ENCODE data around the gene MYOZ3. TPM values are rescaled to one million over a fixed set of nuclear protein-coding genes. Genes with fewer than 3 reads are reported as not detected.

The MYOZ3 gene
- total RNA-seq, 1 experiment from 2014 or later: not detected

- CTCF ChIA-PET: interaction anchor here (0.6 kb wide), 1 partner anchor 10 kb away, joined by 3 read pairs; the partner anchor contains the start of gene SYNPO
- Histone ChIP-seq H3K79me2 (ENCODE audit: low read depth) (no peaks in the 10 kb centered on the region), H3K27ac (no peak overlapping the region), H3K36me3 (ENCODE audit: low read depth) (no peaks in the 10 kb centered on the region), H2AFZ (no peak overlapping the region), H3K4me3 (no peak overlapping the region), H3K9me3 (ENCODE audit: insufficient read depth, low read depth) (no peaks in the 10 kb centered on the region), H3K9me2 (ENCODE audit: insufficient read depth) (no peaks in the 10 kb centered on the region), H3K4me2 (no peak overlapping the region), H3F3A (ENCODE audit: insufficient read depth, low read depth) (peaks cover 21% of the 10 kb centered on the region; the same call in 1 of the 2 replicates), H3K27me3 (ENCODE audit: insufficient read depth, low read depth) (peaks cover 9% of the 10 kb centered on the region), H4K20me1 (ENCODE audit: insufficient read depth) (no peaks in the 10 kb centered on the region), H3K4me1 (replicated peaks; ENCODE audit: insufficient read depth) (no peaks in the 10 kb centered on the region; the same call in 1 of the 2 replicates)
- BruUV-seq (replicated peaks): no TSS peak
- intact Hi-C loops (cut with micrococcal nuclease; ENCODE audit: unreplicated experiment): loop anchor here (10.0 kb wide), 1 partner anchor 455 kb away; the partner anchor contains the start of gene TNIP1
- no peak for TF ChIP-seq EZH2 (IDR thresholded peaks at IDR 0.05; ENCODE audit: low read depth)
- no peak for TF ChIP-seq CTCF (conservative IDR thresholded peaks at IDR 0.05)
- DNase-seq: no peak
- POLR2A ChIA-PET (ENCODE audit: unreplicated experiment): no interaction called here
Observed at GRCh38 chr5:150630016-150630415, 31.0 kb upstream of the MYOZ3 start.

GRCh38 chr5:150630461-150631325 is 30.4 kb upstream of the MYOZ3 start:
- 0 out of 2 replicates have a peak, but pooled peaks cover 4% of the 10 kb centered on the region for H3K27me3 ChIP-seq (ENCODE audit: insufficient read depth, low read depth)
- DNase-seq: no peak
- H3K79me2 ChIP-seq (ENCODE audit: low read depth): no peaks in the 10 kb centered on the region
- no peak overlapping the region for H2AFZ ChIP-seq
- ChIA-PET POLR2A (ENCODE audit: unreplicated experiment) (interaction anchor here (0.6 kb wide), 1 partner anchor 1801 kb away, joined by 4 read pairs; no protein-coding TSS in a partner anchor), CTCF (interaction anchor here (0.6 kb wide), 1 partner anchor 26 kb away, joined by 7 read pairs; no protein-coding TSS in a partner anchor)
- H3K4me2 ChIP-seq: no peak overlapping the region
- TF ChIP-seq CTCF (conservative IDR thresholded peaks at IDR 0.05) (no peak), EZH2 (IDR thresholded peaks at IDR 0.05; ENCODE audit: low read depth) (no peak)
- H4K20me1 ChIP-seq (ENCODE audit: insufficient read depth): no peaks in the 10 kb centered on the region
- no peaks in the 10 kb centered on the region for H3K36me3 ChIP-seq (ENCODE audit: low read depth)
- H3F3A ChIP-seq (ENCODE audit: insufficient read depth, low read depth): peaks cover 21% of the 10 kb centered on the region; the same call in 1 of the 2 replicates
- no TSS peak for BruUV-seq (replicated peaks)
- H3K4me1 ChIP-seq (replicated peaks; ENCODE audit: insufficient read depth): 0 out of 2 replicates have a peak, but pooled peaks cover under 1% of the 10 kb centered on the region
- H3K27ac ChIP-seq: no peak overlapping the region
- H3K9me2 ChIP-seq (ENCODE audit: insufficient read depth): no peaks in the 10 kb centered on the region
- intact Hi-C loops (cut with micrococcal nuclease; ENCODE audit: unreplicated experiment): loop anchor here (10.0 kb wide), 1 partner anchor 454 kb away; the partner anchor contains the start of gene TNIP1
- no peak overlapping the region for H3K4me3 ChIP-seq
- no peaks in the 10 kb centered on the region for H3K9me3 ChIP-seq (ENCODE audit: insufficient read depth, low read depth)

GRCh38 chr5:150631326-150631701 is 29.7 kb upstream of the MYOZ3 start:
- Histone ChIP-seq H3K36me3 (ENCODE audit: low read depth) (no peaks in the 10 kb centered on the region), H3K4me2 (no peak overlapping the region), H3K4me3 (no peak overlapping the region), H3K27me3 (ENCODE audit: insufficient read depth, low read depth) (no peaks in the 10 kb centered on the region), H3F3A (ENCODE audit: insufficient read depth, low read depth) (peaks cover 27% of the 10 kb centered on the region; the same call in 1 of the 2 replicates), H3K4me1 (replicated peaks; ENCODE audit: insufficient read depth) (peaks cover 6% of the 10 kb centered on the region), H3K27ac (no peak overlapping the region), H3K9me3 (ENCODE audit: insufficient read depth, low read depth) (no peaks in the 10 kb centered on the region), H4K20me1 (ENCODE audit: insufficient read depth) (no peaks in the 10 kb centered on the region), H2AFZ (no peak overlapping the region), H3K79me2 (ENCODE audit: low read depth) (no peaks in the 10 kb centered on the region), H3K9me2 (ENCODE audit: insufficient read depth) (no peaks in the 10 kb centered on the region)
- no TSS peak for BruUV-seq (replicated peaks)
- DNase-seq: no peak
- intact Hi-C loops (cut with micrococcal nuclease; ENCODE audit: unreplicated experiment): loop anchor here (10.0 kb wide), 1 partner anchor 453 kb away; the partner anchor contains the start of gene TNIP1
- TF ChIP-seq EZH2 (IDR thresholded peaks at IDR 0.05; ENCODE audit: low read depth): no peak
- TF ChIP-seq CTCF (conservative IDR thresholded peaks at IDR 0.05): no peak
- ChIA-PET POLR2A (ENCODE audit: unreplicated experiment) (interaction anchor here (0.6 kb wide), 1 partner anchor 1801 kb away, joined by 4 read pairs; no protein-coding TSS in a partner anchor), CTCF (interaction anchor here (0.6 kb wide), 1 partner anchor 26 kb away, joined by 7 read pairs; no protein-coding TSS in a partner anchor)
